Activated naive CD8-positive, alpha-beta T cell treated with anti-CD3 and anti-CD28 coated beads for 36 hours (primary cell): ENCODE results near the gene CPNE9. TPM values are rescaled to one million over a fixed set of nuclear protein-coding genes. Genes with fewer than 3 reads are reported as not detected.

Experiments used
- DNase-seq: peaks from one replicate; pipeline ENCODE4 v3.0.0; 2021
- H3K27ac Mint-ChIP-seq: one replicate; pipeline ENCODE4 v1.8.0; 2022; ENCODE audit warnings: mild to moderate bottlenecking, moderate library complexity, mixed read lengths
- H3K27me3 Mint-ChIP-seq: one replicate; pipeline ENCODE4 v1.8.0; 2022; ENCODE audit warnings: mild to moderate bottlenecking, mixed read lengths
- H3K36me3 Mint-ChIP-seq: one replicate; pipeline ENCODE4 v1.8.0; 2021; ENCODE audit warnings: mild to moderate bottlenecking, mixed read lengths
- H3K4me1 Mint-ChIP-seq: one replicate; pipeline ENCODE4 v1.8.0; 2021; ENCODE audit warnings: mixed read lengths
- H3K4me3 Mint-ChIP-seq: one replicate; pipeline ENCODE4 v1.8.0; 2022; ENCODE audit warnings: mild to moderate bottlenecking, moderate library complexity, mixed read lengths
- H3K9me3 Mint-ChIP-seq: one replicate; pipeline ENCODE4 v1.8.0; 2022; ENCODE audit warnings: mixed read lengths
- total RNA-seq, 2 experiments: library from RNA; stranded (reverse); gene quantifications; one replicate each; pipeline ENCODE4 v1.2.3, GENCODE V29; 2021

CPNE9 gene
- total RNA-seq, 2 experiments from 2014 or later, result not detected

DNA sequence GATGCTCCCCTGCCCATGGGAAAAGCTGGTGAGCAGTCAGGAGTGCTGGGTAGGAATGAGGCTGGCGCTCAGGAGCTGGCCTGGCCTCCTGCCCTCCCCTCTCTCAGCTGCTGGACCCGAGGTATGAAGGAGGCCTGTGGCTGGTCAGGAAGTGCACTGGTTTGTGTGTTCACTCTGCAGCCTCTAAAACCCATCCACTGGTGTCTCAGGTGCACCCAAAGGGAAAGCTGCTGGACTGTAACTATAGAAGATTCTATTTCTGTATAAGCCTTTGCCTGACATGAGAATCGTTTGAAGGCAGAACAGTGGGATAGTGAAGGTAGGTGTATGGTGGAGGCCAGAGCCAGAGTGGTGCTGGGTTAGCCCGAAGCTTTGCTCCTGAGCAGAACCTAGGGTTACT lies 5.7 kb upstream of the CPNE9 start:
- no peak overlapping the region for H3K27ac Mint-ChIP-seq

DNA sequence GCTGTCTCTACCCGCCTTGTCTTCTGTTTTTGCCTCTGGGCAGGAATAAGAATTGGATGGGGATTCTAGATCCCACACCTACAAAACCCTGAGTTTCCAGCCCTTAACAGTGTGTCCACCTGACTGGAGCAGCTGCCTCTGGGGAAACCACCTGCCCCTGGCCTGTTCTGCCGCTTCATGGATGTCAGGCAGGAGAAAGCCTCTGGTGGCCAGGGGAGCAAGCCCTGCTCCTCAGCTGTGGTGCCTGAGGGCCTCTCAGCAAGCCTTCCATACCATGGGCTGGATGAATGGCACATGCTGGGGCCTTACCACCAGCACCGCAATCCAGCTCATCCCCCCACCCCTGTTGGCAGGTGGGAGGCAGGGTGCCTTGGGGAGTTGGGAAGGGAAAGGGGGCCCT lies 5.3 kb upstream of the CPNE9 start:
- no peaks in the 10 kb centered on the region for H3K4me1 Mint-ChIP-seq
- peaks cover 23% of the 10 kb centered on the region for H3K36me3 Mint-ChIP-seq
- H3K4me3 Mint-ChIP-seq, result no peak overlapping the region

More for the DNA sequence above, 5.7 kb upstream of the CPNE9 start:
- no peaks in the 10 kb centered on the region for H3K9me3 Mint-ChIP-seq
- no peak for DNase-seq
- H3K36me3 Mint-ChIP-seq, result peaks cover 20% of the 10 kb centered on the region
- H3K4me1 Mint-ChIP-seq, result no peaks in the 10 kb centered on the region
- no peak overlapping the region for H3K4me3 Mint-ChIP-seq
- H3K27me3 Mint-ChIP-seq, result peaks cover 1% of the 10 kb centered on the region

DNA sequence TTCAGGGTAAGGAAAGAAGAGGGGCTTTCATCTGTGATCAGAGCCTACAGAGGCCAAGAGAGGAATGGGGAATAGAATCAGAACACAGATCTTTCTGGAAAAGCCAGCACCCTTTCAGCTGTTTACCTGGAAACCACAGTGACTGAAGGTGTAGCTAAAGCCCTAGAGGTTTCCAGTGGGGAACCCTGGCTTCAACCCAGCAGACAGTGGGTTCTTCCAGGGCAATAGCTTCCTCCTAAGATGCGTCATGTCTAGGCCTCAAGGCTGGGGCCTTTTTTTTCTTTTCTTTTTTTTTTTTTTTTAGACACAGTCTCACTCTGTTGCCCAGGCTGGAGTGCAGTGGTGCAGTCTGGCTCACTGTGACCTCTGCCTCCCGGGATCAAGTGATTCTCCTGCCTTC lies 3.1 kb upstream of the CPNE9 start:
- Mint-ChIP-seq H3K36me3 (peaks cover 19% of the 10 kb centered on the region), H3K27ac (no peak overlapping the region), H3K27me3 (peaks cover 23% of the 10 kb centered on the region), H3K4me1 (peaks cover 2% of the 10 kb centered on the region), H3K9me3 (no peaks in the 10 kb centered on the region), H3K4me3 (no peak overlapping the region)
- DNase-seq, result no peak

More for the DNA sequence above, 5.3 kb upstream of the CPNE9 start:
- Mint-ChIP-seq H3K9me3 (no peaks in the 10 kb centered on the region), H3K27me3 (peaks cover 5% of the 10 kb centered on the region), H3K27ac (no peak overlapping the region)
- DNase-seq, result no peak

DNA sequence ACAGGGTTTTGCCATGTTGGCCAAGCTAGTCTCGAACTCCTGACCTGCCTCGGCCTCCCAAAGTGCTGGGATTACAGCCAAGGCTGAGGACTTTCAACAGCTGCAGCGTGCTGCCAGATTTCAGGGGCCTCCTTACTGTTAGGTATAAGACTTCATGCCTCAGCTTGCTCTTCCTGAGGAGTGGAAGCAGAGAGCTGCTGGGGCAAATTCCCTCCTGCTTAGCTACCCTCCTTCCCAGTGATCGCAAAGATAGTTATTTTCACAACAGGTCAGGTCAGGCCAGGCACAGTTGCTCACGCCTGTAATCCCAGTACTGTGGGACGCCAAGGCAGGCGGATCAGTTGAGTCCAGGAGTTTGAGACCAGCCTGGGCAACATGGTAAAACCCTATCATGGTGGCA lies 2.6 kb upstream of the CPNE9 start:
- Mint-ChIP-seq H3K4me1 (peaks cover 2% of the 10 kb centered on the region), H3K9me3 (no peaks in the 10 kb centered on the region), H3K27me3 (peaks cover 27% of the 10 kb centered on the region), H3K27ac (no peak overlapping the region), H3K4me3 (no peak overlapping the region), H3K36me3 (peaks cover 19% of the 10 kb centered on the region)
- DNase-seq, result no peak

DNA sequence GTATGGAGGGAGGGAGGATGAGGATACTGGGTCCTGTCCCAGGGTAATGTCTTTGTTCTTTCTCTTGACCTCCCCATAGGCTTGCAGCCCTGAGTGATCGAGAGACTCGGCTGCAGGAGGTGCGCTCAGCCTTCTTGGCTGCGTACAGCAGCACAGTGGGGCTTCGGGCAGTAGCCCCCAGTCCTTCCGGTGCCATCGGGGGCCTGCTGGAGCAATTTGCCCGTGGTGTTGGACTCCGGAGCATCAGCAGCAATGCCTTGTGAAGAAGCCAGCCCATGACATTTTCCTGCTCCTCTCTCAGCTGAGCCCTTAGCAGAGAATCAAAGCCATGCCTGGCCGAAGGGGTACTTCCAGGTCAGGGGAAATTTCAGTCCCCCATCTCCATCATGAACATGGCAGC lies 1.9 kb upstream of the CPNE9 start:
- H3K36me3 Mint-ChIP-seq, result peaks cover 19% of the 10 kb centered on the region
- H3K27ac Mint-ChIP-seq, result no peak overlapping the region
- H3K9me3 Mint-ChIP-seq, result no peaks in the 10 kb centered on the region
- DNase-seq, result no peak
- H3K4me3 Mint-ChIP-seq, result no peak overlapping the region
- H3K4me1 Mint-ChIP-seq, result peaks cover 2% of the 10 kb centered on the region
- H3K27me3 Mint-ChIP-seq, result peaks cover 31% of the 10 kb centered on the region

DNA sequence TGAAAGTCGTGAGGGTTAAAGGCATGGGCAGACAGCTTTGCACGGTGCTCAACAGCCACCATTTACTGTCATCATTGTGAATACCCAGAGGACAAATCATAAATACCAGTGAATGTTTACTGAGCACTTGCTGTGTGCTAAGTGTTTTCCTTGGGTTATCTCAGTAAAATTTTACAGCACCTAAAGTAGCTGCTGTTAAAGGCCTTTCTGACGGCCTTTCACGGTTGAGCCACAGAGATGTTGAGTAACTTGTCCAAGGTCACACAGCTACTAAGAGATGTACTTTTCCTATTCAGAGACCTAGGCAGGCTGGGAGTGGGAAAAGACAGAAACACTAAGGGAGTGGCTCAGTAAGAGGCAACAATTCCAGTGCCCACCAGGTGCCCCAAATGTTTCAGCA lies 393 bp upstream of the CPNE9 start:
- no peak for DNase-seq
- Mint-ChIP-seq H3K27ac (no peak overlapping the region), H3K27me3 (peaks cover 31% of the 10 kb centered on the region), H3K36me3 (peaks cover 19% of the 10 kb centered on the region), H3K4me1 (peaks cover 2% of the 10 kb centered on the region), H3K9me3 (no peaks in the 10 kb centered on the region), H3K4me3 (no peak overlapping the region)

DNA sequence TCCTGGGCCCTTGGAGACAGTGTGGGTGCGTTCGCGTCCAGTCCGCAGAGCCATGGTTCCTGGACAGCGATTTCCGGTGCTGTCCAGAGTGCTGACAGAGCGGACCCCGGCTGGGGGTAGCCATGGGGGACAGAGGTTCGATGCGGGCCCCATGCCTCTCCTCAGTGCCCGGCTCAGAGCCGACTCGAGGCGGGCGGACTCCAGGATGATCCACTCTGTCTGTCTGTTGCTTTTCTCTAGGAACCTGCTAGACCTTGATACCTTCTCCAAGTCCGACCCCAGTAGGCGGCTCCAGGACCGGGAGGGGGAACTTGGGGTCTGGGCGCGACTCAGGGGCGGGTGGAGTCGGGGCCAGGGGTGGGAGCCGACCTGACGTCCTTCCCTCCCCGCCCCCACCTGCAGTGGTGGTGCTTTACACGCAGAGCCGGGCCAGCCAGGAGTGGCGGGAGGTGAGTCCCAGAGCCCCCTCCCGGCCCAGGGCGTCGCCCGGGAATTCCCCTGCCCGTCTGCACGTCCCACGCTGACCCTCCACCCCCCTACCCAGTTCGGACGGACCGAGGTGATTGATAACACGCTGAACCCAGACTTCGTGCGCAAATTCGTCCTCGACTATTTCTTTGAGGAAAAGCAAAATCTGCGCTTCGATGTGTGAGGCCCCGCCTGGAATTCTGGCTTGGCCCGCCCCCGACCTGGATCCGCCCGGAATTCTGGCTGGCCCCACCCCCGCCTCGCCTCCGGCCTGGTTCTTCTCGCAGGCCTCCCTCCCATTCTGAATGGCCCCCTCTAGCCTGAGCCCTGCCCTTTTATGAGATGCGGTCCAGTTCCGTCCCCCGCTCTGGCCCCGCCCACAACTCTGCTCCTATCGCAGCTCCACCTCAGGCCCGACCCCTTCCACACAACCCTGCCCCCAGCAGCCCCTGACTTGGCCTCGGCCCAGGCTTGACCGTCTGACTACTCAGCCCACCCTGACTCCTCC lies 1.0 kb downstream of the CPNE9 start:
- Mint-ChIP-seq H3K27ac (no peak overlapping the region), H3K9me3 (no peaks in the 10 kb centered on the region), H3K36me3 (peaks cover 19% of the 10 kb centered on the region), H3K27me3 (peaks cover 31% of the 10 kb centered on the region), H3K4me3 (peak overlapping the region; percentile 45), H3K4me1 (peaks cover 2% of the 10 kb centered on the region)
- peak; percentile 15 for DNase-seq

DNA sequence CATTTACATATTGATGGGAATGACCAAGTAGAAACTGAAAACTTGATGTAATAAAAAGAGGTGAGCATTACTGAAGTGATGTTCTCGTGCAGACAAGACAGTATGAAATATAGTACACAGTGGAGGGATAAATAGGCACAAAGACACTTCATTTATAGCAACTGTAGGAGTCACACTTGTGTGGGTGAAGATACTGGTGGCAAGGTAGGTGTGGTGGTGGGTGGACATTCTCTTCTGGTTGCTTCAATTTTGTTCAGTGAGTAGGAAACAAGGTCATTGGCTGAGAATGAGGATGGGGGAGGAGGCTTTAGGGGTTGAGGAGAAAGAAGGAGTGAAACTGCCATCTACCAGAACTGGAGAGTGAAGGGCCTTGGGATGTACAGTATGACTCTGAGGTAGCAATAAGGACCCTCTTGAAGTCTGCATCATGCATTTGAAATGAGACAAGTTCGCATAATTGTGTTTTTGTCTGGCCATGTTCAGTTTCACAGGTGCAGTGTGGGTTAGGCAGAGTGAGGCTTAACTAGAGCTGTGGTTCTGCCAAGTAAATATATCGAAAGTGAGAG lies 6.6 kb downstream of the CPNE9 start:
- H3K36me3 Mint-ChIP-seq, result no peaks in the 10 kb centered on the region
- no peaks in the 10 kb centered on the region for H3K9me3 Mint-ChIP-seq
- no peak overlapping the region for H3K27ac Mint-ChIP-seq
- no peak for DNase-seq
- H3K4me3 Mint-ChIP-seq, result no peak overlapping the region
- H3K4me1 Mint-ChIP-seq, result no peaks in the 10 kb centered on the region
- H3K27me3 Mint-ChIP-seq, result peaks cover 11% of the 10 kb centered on the region

DNA sequence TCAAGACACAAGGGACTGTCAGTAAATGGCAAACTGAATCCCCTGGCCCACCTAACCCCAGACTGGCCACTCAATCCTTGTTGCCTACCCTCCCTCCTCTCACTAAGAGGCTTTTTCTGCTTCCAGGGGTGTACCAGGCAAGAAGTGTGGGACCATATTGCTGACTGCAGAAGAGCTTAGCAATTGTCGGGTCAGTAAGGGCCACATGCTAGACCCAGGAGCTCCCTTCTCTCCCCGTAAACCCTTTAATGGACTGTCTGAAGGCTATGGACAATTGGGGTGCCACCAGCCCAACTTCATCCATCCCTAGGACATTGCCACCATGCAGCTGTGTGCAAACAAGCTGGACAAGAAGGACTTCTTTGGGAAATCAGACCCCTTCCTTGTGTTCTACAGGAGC lies 8.8 kb downstream of the CPNE9 start:
- Mint-ChIP-seq H3K4me3 (no peak overlapping the region), H3K27ac (no peak overlapping the region), H3K4me1 (no peaks in the 10 kb centered on the region), H3K27me3 (no peaks in the 10 kb centered on the region), H3K9me3 (no peaks in the 10 kb centered on the region), H3K36me3 (no peaks in the 10 kb centered on the region)
- no peak for DNase-seq

DNA sequence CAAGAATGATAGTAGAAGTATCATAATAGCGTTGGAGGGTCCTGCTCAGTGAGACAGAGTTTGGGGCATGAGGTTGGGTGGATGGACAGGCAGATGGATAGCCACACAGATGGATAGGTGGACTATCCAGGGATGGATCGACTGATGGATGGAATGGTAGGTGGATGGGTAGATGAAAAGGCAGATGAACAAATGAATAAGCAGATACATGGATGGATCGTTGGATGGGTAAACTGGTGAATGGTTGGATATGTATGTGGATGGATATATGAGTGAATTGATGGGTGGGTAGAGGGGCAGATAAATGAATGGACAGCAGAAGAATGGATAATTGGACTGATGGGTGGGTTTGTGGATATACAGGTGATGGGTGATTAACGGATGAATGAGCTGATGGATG lies 9.5 kb downstream of the CPNE9 start:
- Mint-ChIP-seq H3K4me1 (no peaks in the 10 kb centered on the region), H3K27ac (no peak overlapping the region), H3K9me3 (no peaks in the 10 kb centered on the region), H3K36me3 (no peaks in the 10 kb centered on the region), H3K27me3 (no peaks in the 10 kb centered on the region), H3K4me3 (no peak overlapping the region)
- no peak for DNase-seq

DNA sequence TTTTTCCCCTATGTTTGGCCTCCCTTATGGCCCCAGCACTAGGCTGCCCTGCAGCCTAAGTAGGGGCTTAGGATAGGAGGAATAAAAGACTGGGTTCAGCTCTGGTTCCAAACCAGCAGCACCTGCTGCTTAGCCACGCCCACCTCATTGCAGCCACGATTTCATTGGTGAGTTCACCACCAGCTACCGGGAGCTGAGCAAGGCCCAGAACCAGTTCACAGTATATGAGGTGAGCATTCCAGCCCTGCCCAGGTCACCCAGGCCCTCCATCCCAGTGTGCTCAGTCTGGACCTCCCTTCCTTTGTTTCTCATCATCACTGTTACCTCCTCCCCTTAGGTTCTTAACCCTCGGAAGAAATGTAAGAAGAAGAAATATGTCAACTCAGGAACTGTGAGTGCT lies 11.5 kb downstream of the CPNE9 start:
- DNase-seq, result no peak
- Mint-ChIP-seq H3K27ac (no peak overlapping the region), H3K4me3 (no peak overlapping the region), H3K36me3 (no peaks in the 10 kb centered on the region), H3K4me1 (no peaks in the 10 kb centered on the region), H3K9me3 (no peaks in the 10 kb centered on the region), H3K27me3 (no peaks in the 10 kb centered on the region)

DNA sequence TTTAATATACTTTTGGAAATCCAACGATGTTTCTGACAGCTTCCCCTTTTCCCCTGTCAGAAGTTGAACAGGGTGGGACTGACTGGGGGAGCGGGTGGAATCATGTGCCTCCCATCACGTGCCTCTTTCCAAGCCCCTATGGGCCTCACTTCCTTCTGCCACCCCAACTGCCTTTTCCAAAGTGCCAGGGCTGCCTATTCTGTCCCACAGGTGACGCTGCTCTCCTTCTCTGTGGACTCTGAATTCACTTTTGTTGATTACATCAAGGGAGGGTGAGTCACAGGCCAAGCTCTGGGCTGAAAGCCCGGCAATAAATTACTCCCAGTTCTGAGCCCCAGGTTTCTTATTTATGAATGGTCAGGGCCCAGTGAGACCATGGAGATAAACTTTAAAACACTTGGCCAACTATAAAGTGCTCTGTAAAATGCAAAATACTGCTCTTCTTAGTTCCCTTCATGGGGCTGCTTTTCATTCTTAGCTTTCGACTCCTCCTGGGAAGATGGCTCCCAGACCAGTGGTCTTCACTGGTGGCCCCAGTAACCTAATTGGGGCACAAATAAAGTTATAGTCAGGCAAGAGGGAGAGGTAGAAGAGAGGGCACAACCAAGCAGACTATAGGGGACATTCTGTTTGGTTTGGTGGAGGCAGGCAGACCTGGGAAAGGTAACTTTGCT lies 12.3 kb downstream of the CPNE9 start:
- H3K27ac Mint-ChIP-seq, result no peak overlapping the region
- no peaks in the 10 kb centered on the region for H3K36me3 Mint-ChIP-seq
- no peak overlapping the region for H3K4me3 Mint-ChIP-seq
- no peaks in the 10 kb centered on the region for H3K9me3 Mint-ChIP-seq
- H3K4me1 Mint-ChIP-seq, result no peaks in the 10 kb centered on the region
- peak; percentile 36 for DNase-seq
- no peaks in the 10 kb centered on the region for H3K27me3 Mint-ChIP-seq

DNA sequence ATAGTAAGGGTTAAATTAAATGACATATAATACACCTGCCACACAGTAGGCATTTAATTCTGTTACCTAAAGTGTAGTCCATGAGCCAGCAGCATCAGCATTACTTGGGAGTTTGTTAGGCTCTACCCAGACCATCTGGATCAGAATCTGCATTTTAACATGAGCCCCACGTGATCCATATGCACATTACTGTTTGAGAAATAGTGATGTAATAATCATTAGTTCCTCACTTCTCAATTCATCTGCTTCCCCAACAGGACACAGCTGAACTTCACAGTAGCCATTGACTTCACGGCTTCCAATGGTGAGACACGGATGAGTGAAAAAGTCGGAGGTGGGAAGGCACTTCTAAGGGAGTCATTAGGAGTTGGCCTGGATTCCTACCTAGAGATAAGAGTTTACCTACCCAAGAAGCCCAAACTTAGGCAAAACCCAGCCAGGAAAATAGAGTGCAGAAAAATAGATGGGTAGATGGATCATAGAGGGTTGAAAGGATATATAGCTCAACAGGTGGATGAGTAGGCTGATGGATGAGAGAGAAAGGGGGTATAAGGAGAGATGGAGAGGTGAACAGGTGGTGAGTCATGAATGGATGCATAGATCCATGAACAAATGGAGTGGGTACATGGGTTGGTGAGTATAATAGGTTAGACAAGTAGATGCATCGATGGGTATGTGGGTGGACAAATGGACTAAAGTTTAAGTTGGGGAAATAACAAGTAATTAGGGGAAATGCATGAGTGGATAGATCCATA lies 13.3 kb downstream of the CPNE9 start:
- H3K4me1 Mint-ChIP-seq, result no peaks in the 10 kb centered on the region
- no peaks in the 10 kb centered on the region for H3K9me3 Mint-ChIP-seq
- H3K36me3 Mint-ChIP-seq, result no peaks in the 10 kb centered on the region
- no peak overlapping the region for H3K4me3 Mint-ChIP-seq
- no peak for DNase-seq
- H3K27me3 Mint-ChIP-seq, result no peaks in the 10 kb centered on the region
- H3K27ac Mint-ChIP-seq, result no peak overlapping the region

DNA sequence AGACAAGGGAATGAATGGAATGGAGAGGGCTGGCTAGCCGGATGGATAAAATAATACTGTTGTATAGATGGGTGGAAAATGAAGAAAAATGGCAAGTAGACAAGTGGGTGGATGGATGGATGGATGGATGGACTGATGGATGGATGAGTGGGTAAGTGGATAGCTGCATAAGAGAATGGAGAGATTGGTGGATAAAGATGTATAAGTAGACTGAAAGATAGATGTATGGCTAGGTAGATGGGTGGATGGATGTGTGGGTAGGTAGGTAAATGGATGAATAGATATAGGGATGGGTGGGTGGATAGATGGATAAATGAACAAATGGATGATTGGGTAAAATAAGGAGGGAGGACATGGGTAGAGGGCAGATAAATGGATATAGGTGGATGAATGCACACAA lies 13.9 kb downstream of the CPNE9 start:
- H3K27ac Mint-ChIP-seq, result no peak overlapping the region
- no peaks in the 10 kb centered on the region for H3K27me3 Mint-ChIP-seq
- no peak overlapping the region for H3K4me3 Mint-ChIP-seq
- DNase-seq, result no peak
- H3K9me3 Mint-ChIP-seq, result no peaks in the 10 kb centered on the region
- H3K36me3 Mint-ChIP-seq, result no peaks in the 10 kb centered on the region
- H3K4me1 Mint-ChIP-seq, result no peaks in the 10 kb centered on the region

DNA sequence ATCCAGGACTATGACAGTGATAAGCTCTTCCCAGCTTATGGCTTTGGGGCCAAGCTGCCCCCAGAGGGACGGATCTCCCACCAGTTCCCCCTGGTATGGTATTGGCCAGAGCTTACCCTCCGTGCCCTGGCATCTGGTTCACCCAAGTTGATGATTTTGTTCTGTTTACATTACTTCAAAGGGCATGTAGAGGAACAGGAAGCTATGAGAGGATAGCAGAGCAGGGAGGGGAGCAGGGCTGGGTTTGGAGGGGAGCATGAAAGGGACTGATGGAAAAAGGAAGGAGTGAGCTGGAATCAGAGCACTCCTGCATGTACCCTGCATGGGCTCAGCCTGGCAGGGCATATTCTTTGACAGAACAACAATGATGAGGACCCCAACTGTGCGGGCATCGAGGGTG lies 14.5 kb downstream of the CPNE9 start:
- no peaks in the 10 kb centered on the region for H3K4me1 Mint-ChIP-seq
- no peaks in the 10 kb centered on the region for H3K9me3 Mint-ChIP-seq
- DNase-seq, result no peak
- no peaks in the 10 kb centered on the region for H3K27me3 Mint-ChIP-seq
- no peak overlapping the region for H3K27ac Mint-ChIP-seq
- H3K36me3 Mint-ChIP-seq, result no peaks in the 10 kb centered on the region
- no peak overlapping the region for H3K4me3 Mint-ChIP-seq
